GM12892 (cell line): ENCODE data around the gene TCFL5.

ENCODE experiments used
- POLR2A ChIP-seq: IDR thresholded peaks from 2 replicates; pipeline ENCODE4 v1.6.1; 2011; ENCODE audit warnings: low read depth, low read length, control low read depth
- POLR2AphosphoS5 ChIP-seq: IDR thresholded peaks from 2 replicates; pipeline ENCODE4 v1.6.1; 2011; ENCODE audit warnings: low read depth, low read length, control low read depth
- TAF1 ChIP-seq: IDR thresholded peaks from 2 replicates; pipeline ENCODE4 v1.6.1; 2011; ENCODE audit warnings: low read depth, mild to moderate bottlenecking, control low read depth, low read length, borderline replicate concordance

DNA sequence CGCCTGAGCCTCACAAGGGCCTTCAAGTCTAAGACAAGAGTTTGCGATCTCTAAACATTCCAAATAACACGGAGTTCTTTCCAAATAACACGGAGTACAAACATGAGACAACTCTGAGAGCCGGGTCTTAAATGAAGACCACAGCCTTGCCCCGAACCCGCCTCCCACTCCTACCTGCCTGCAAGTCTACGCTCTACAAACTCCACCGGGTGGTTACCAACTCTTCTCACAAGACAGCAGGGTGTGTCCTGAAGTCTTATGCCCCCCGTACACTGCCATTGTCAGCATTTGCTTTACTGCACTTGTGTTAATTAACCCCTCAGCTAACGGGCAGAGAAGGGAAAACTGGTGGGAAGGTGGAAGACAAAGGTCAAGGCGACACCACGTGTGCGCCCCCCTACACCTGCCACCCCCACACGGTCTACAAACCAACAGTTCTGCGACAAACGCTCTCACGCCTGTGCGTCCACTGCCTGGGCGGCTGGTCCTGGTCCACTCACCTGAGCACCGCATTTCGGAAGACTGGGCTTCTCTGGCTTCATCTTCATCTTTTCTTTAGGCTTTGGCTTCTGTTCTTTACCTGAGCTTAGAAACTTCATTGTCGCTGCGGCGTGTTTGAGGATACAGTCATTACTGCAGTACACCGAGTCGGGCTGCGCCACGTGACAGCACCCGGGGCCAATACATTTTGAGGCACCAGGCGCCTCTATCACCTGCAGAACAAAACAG, 45.2 kb upstream of the TCFL5 start:
- no peak for TF ChIP-seq POLR2A
- no peak for TF ChIP-seq TAF1
- no peak for TF ChIP-seq POLR2AphosphoS5
